ENCODE measurements around the gene CAPG. TPM values are rescaled to one million over a fixed set of nuclear protein-coding genes. Genes with fewer than 3 reads are reported as not detected.

The CAPG gene
- total RNA-seq, 1 experiment from 2014 or later: 117 TPM

GRCh38 chr2:85447222-85447585 is 37.0 kb upstream of the CAPG start (continued):
- TF ChIP-seq SOX15 (CRISPR knock-in tag; IDR thresholded peaks at IDR 0.05) (no peak), RORB (CRISPR knock-in tag; IDR thresholded peaks at IDR 0.05) (no peak), CREB1 (CRISPR knock-in tag; IDR thresholded peaks at IDR 0.05) (no peak)
- TF ChIP-seq, protein P1, sequence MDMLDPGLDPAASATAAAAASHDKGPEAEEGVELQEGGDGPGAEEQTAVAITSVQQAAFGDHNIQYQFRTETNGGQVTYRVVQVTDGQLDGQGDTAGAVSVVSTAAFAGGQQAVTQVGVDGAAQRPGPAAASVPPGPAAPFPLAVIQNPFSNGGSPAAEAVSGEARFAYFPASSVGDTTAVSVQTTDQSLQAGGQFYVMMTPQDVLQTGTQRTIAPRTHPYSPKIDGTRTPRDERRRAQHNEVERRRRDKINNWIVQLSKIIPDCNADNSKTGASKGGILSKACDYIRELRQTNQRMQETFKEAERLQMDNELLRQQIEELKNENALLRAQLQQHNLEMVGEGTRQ (CRISPR knock-in tag; IDR thresholded peaks at IDR 0.05): no peak

DNA sequence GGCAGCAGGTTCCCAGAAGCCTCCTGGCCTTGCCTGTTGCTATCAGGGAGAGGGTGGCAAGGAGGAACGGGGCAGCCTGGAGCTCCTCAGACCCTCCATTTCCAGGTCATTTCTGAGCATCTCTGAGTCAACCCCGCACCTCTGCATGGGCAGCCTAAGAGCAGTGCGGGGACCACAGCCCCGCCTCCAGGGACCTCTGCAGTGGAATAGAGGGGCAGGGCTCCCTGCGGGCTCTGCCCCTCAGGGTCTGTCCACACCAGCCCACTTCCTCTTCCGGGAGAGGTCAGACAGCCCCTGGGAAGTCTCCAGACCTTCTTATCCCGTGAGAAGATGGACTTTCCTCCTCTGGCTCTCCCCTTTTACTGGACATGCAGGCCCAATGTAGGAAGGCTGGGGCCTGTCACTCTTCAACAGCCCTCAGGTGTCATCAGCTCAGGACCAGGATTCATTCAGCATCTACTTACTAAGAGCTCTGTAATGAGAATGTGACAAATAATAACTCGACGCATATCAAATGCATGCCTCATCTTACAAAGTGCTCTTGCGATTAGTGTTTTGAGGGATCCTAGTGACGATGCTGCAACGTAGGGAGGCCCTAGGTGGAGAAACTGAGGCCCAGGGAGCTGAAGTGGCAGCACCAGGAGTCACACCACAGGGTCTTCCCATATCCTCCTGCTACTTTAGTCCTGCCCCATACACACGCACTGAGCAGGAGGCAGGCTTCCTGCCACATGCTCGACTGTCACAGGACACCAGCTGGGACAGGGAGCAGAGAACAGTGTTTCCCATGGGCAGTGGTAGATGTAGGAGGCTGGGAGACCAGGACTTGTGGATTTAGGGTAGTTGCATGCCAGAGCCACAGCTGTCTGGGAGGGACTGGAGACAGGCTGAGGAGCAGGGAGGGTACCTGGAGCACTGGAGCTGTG is 36.4 kb upstream of the CAPG start:
- peak; percentile 63 for ATAC-seq
- Mint-ChIP-seq H3K9me3 (no peaks in the 10 kb centered on the region), H3K27ac (no peak overlapping the region), H3K4me3 (no peak overlapping the region), H3K4me1 (peaks cover 4% of the 10 kb centered on the region), H3K36me3 (no peaks in the 10 kb centered on the region), H3K27me3 (ENCODE audit: low read depth) (no peaks in the 10 kb centered on the region; the same call in 1 of the 2 replicates)
- CTCF ChIA-PET: interaction anchor here (1.2 to 1.9 kb wide), 2 partner anchors 9 kb away, joined by 3 to 6 read pairs; no protein-coding TSS in a partner anchor
- TF ChIP-seq E2F4 (CRISPR knock-in tag; IDR thresholded peaks at IDR 0.05; ENCODE audit: borderline replicate concordance, low read depth) (no peak), MYBL2 (CRISPR knock-in tag; IDR thresholded peaks at IDR 0.05) (no peak), ZNF671 (CRISPR knock-in tag; IDR thresholded peaks at IDR 0.05) (no peak), IRF2 (CRISPR knock-in tag; IDR thresholded peaks at IDR 0.05; ENCODE audit: borderline replicate concordance, low read depth) (no peak), E2F5 (CRISPR knock-in tag; IDR thresholded peaks at IDR 0.05) (no peak), SP1 (CRISPR knock-in tag; conservative IDR thresholded peaks at IDR 0.05) (no peak), NR1H2 (CRISPR knock-in tag; IDR thresholded peaks at IDR 0.05) (no peak), FOXJ3 (CRISPR knock-in tag; IDR thresholded peaks at IDR 0.05; ENCODE audit: borderline replicate concordance) (no peak), OVOL2 (CRISPR knock-in tag; IDR thresholded peaks at IDR 0.05; ENCODE audit: borderline replicate concordance) (no peak)
- TF ChIP-seq, protein P1 (CRISPR knock-in tag; IDR thresholded peaks at IDR 0.05): no peak
- POLR2A ChIA-PET: interaction anchor here (0.7 to 2.4 kb wide), 3 partner anchors 9 to 93 kb away, joined by 4 to 10 read pairs (median 7); partner anchors contain the start of gene MAT2A
- no peak for DNase-seq (ENCODE audit: low spot score)

- TF ChIP-seq, protein P2, sequence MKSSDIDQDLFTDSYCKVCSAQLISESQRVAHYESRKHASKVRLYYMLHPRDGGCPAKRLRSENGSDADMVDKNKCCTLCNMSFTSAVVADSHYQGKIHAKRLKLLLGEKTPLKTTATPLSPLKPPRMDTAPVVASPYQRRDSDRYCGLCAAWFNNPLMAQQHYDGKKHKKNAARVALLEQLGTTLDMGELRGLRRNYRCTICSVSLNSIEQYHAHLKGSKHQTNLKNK (CRISPR knock-in tag; IDR thresholded peaks at IDR 0.05): no peak
- peak; percentile 100 for TF ChIP-seq GABPB1 (CRISPR knock-in tag; IDR thresholded peaks at IDR 0.05)
- no peak for TF ChIP-seq NR2C2 (CRISPR knock-in tag; IDR thresholded peaks at IDR 0.05)
- Mint-ChIP-seq H3K4me3 (no peak overlapping the region), H3K4me1 (peaks cover 4% of the 10 kb centered on the region), H3K27ac (no peak overlapping the region), H3K9me3 (no peaks in the 10 kb centered on the region), H3K27me3 (ENCODE audit: low read depth) (no peaks in the 10 kb centered on the region), H3K36me3 (no peaks in the 10 kb centered on the region)
- ChIA-PET POLR2A (interaction anchor here (2.4 kb wide), 1 partner anchor 94 kb away, joined by 10 read pairs; the partner anchor contains the start of gene MAT2A), CTCF (interaction anchor here (1.2 to 1.9 kb wide), 2 partner anchors 8 to 10 kb away, joined by 3 to 6 read pairs; no protein-coding TSS in a partner anchor)
- ATAC-seq: no peak
- DNase-seq (ENCODE audit: low spot score): no peak
Measured at GRCh38 chr2:85445316-85446295, 35.4 kb upstream of the CAPG start.

Data from WTC11 (cell line).